Stimulated activated naive CD4-positive, alpha-beta T cell (primary cell): ENCODE data around the gene RC3H2.

Source experiments
- DNase-seq, 6 experiments: peaks; one replicate each; lab custom pipeline; 2025; lab: John Stamatoyannopoulos, UW

RC3H2 gene

DNA sequence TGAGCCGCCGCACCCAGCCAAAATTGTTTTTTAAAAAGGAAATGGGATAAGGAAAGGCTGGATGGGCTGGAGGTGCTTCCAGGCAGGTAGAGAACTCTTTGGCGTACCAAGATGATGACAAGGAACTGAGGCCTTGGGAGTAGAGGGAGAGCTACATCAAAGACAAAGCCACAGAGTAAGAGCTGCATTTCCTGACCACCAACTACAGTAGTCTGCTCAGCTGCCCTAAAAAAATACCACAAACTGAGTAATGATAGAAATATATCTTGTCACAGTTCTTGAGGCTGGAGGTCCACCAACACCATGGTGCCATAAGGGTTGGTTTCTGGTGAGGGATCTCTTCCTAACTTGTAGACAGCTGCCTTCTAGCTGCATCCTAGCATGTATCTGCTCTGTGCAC lies 97.0 kb downstream of the RC3H2 start:
- no peak for DNase-seq

DNA sequence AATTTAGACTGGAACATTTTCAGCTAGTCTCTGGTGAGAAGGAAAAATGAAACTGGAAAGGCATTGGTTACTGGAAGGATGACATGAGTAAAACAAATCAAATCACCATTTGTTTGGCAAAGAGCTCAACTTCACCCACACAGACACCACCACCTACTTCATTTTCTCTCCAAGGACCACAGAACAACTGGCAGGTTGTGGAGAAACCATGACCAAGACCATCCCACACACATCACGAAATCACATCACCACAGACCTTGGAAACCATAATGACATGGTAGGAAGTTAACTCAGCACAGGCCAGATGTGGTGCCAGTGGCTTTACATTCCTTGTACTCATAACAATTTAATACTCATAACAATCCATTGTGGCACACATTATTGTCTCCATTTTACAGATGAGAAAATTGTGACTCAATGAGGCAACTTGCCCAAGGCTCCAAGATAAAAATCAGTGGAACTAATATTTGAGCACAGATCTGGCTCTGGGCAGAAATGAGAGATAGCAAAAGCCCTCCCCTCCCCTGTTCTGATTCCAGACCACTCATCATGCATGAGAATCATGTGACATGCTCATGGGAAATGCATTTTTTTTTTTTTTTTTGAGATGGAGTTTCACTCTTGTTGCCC lies 97.8 kb downstream of the RC3H2 start:
- no peak for DNase-seq

DNA sequence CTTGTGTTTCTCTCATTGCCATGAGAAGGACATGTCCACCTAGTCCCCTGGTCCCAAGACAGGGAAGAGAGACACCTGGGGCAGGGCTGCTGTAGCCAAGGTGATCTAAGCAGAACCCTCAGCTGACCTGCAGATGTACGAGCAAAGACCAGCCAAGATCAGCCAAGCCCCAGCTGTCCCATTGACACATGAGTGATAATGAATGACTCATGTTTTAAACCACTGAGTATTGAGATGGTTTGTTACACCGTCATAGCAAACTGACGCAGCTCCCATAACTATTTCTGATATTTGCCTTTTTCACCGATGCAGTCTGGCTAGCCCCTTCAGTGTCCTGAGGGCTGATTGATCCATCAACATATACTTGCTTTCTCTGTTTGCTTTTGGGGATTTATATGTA lies 98.5 kb downstream of the RC3H2 start:
- no peak for DNase-seq

GRCh38 chr9:122800066-122801060 lies 104.8 kb downstream of the RC3H2 start, which contains the start of gene OR1K1:
OR1K1 (plus strand) TSS chr9:122800123; CDS start chr9:122800123, 0 bp downstream.
- no peak for DNase-seq

DNA sequence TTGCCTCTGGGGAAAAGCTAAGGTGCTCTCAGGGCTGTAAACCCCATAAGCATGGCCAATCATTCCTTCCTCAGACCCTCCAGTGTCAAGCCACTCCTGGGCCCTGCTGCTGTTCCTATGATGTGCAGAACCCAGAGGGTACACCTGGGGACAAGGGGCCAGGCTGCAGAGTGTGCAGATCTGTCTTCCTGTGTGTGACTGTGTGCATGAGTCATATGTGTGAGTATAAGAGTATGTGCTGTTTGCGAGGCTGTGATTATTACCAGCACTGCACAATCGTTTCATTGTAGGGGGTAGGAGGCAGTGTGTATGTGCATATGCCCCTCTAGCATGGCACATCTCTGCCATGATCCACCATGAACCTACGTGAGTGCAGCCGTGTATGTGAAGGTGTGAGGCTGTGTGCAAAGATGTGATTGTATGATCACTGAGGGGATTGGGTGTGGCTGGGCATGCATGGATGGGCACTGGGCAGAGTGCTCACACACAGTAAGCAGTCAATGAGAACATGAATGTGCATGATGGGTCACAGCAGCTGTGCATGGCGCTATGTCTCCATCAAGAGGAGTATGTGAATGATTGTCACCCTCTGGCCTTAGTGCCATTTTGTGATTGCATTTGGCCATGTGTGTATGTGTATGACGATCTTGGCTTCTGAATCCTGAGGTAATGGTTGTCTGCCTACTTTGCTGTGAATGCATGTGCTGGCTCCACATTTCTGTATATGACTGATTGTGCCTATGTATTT lies 107.7 kb downstream of the RC3H2 start:
- no peak for DNase-seq
